ENCODE measurements around the gene PTPN14.

Gene PTPN14

DNA sequence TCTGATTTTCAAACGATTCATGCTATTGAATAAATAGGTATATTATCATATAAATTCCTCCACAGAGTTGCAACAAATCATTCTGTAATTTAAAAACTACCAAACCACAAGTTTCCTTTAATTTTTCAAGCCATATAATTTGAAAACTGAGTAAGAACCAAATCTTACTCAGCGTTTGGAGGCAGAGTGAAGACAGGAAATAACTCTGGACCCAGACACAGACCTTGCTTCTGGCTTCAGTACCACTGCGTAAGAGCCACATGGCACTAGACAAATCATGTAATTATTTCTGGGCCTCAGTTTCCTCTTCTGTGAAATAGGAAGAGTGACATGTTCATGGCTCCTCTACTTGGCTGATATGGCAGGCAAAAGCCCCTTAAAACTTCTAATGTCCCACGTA is 188.0 kb downstream of the PTPN14 start:
- Histone ChIP-seq H3K4me3 (ENCODE audit: low read length in 2 of 2) (no peak overlapping the region), H3K27ac (ENCODE audit: low read length) (no peak overlapping the region), H3K27me3 (ENCODE audit: control insufficient read depth in 1 of 2, insufficient read depth in 2 of 2, low read length in 2 of 2) (no peaks in the 10 kb centered on the region), H3K36me3 (ENCODE audit: control insufficient read depth in 2 of 2, insufficient read depth in 2 of 2, low read length in 2 of 2) (peaks cover 31 to 39% of the 10 kb centered on the region in 2 donors), H3K9me3 (ENCODE audit: control insufficient read depth in 2 of 2, low read length in 2 of 2) (no peaks in the 10 kb centered on the region), H3K4me1 (ENCODE audit: control insufficient read depth, insufficient read depth, low read length) (no peaks in the 10 kb centered on the region), H3K9ac (ENCODE audit: low read length in 2 of 2) (no peak overlapping the region)

DNA sequence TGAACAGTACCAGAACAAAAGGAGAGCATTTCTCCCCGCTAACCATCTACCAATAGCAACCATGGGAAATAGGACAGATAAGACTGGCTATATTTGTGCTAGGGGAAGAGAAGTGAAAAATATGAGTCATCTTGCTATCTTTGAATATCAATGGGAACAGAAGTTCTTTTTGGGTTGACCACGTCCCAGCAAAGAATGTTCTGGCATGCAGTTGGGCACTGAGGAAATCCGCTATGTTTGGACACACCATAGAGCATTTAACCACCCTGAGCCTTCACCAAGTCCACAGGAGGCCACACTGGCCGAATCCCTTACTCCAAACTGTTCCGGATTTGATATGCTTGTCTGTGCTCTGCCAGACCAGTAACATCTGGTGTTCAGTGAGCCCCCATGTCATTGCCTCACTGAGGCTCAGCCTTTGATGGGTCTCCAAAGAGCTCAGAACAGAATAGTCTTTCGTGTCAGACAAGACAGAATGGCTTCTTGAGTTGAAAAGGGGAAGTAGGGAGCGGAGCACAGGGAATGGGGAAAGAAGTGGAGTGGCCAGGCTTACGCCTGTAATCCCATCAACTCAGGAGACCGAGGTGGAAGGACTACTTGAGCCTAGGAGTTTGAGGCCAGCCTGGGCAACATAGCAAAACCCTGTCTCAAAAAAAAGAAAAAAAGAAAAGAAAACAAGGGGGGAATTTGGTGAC is 189.1 kb downstream of the PTPN14 start:
- Histone ChIP-seq H3K9ac (ENCODE audit: low read length in 2 of 2) (no peak overlapping the region), H3K4me1 (ENCODE audit: control insufficient read depth, insufficient read depth, low read length) (no peaks in the 10 kb centered on the region), H3K9me3 (ENCODE audit: control insufficient read depth in 2 of 2, low read length in 2 of 2) (no peaks in the 10 kb centered on the region), H3K27me3 (ENCODE audit: control insufficient read depth in 1 of 2, insufficient read depth in 2 of 2, low read length in 2 of 2) (no peaks in the 10 kb centered on the region), H3K27ac (ENCODE audit: low read length) (no peak overlapping the region), H3K36me3 (ENCODE audit: control insufficient read depth in 2 of 2, insufficient read depth in 2 of 2, low read length in 2 of 2) (peaks cover 30 to 35% of the 10 kb centered on the region in 2 donors), H3K4me3 (ENCODE audit: low read length in 2 of 2) (no peak overlapping the region)

DNA sequence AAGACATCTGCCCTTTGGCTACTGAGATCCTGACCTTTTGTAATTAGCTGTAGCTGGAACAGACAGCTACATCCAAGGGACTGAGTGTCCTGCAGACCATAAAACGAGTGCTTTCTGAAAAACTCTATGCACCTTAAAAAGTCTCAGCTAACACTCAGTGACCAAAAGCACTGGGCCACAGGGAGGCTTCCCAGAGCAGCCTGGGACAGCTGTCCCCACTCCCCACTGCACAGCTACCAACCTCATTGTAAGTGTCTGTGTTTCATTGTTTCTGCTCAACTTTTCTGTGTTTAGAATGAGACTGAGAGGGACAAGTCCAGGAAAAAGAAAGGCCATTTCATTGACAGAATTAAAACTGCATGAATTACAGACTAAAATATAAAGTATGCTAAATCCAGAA is 189.8 kb downstream of the PTPN14 start:
- Histone ChIP-seq H3K4me3 (ENCODE audit: low read length in 2 of 2) (no peak overlapping the region), H3K9ac (ENCODE audit: low read length in 2 of 2) (no peak overlapping the region), H3K27ac (ENCODE audit: low read length) (no peak overlapping the region), H3K36me3 (ENCODE audit: control insufficient read depth in 2 of 2, insufficient read depth in 2 of 2, low read length in 2 of 2) (peaks cover 35% of the 10 kb centered on the region in 2 donors), H3K4me1 (ENCODE audit: control insufficient read depth, insufficient read depth, low read length) (no peaks in the 10 kb centered on the region), H3K9me3 (ENCODE audit: control insufficient read depth in 2 of 2, low read length in 2 of 2) (no peaks in the 10 kb centered on the region), H3K27me3 (ENCODE audit: control insufficient read depth in 1 of 2, insufficient read depth in 2 of 2, low read length in 2 of 2) (no peaks in the 10 kb centered on the region)

DNA sequence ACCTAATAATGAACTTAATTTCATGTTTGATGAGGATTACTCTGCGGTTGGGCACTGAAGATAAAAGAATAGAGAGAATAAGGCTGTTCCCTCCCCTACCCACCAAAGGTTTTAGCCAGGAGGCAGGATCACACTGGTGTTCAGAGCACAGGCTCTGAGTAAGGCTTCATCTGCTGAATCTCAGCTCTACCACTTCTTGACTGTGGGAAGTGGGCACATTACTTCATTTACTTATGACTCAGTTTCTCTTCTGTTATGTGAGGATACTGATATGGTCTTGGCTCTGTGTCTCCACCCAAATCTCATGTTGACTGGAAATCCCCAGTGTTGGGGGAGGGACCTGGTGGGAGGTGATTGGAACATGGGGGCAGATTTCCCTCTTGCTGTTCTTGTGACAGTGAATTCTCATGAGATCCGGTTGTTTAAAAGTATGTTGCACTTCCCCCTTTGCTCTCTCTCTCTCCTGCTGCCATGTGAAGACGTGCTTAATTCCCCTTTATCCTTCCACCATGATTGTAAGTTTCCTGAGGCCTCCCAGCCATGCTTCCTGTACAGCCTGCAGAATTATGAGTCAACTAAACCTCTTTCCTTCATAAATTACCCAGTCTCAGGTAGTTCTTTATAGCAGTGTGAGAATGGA is 190.8 kb downstream of the PTPN14 start:
- Histone ChIP-seq H3K9me3 (ENCODE audit: control insufficient read depth in 2 of 2, low read length in 2 of 2) (no peaks in the 10 kb centered on the region), H3K27me3 (ENCODE audit: control insufficient read depth in 1 of 2, insufficient read depth in 2 of 2, low read length in 2 of 2) (no peaks in the 10 kb centered on the region), H3K4me3 (ENCODE audit: low read length in 2 of 2) (no peak overlapping the region), H3K4me1 (ENCODE audit: control insufficient read depth, insufficient read depth, low read length) (no peaks in the 10 kb centered on the region), H3K9ac (ENCODE audit: low read length in 2 of 2) (no peak overlapping the region), H3K27ac (ENCODE audit: low read length) (no peak overlapping the region), H3K36me3 (ENCODE audit: control insufficient read depth in 2 of 2, insufficient read depth in 2 of 2, low read length in 2 of 2) (peaks cover 38 to 40% of the 10 kb centered on the region in 2 donors)

DNA sequence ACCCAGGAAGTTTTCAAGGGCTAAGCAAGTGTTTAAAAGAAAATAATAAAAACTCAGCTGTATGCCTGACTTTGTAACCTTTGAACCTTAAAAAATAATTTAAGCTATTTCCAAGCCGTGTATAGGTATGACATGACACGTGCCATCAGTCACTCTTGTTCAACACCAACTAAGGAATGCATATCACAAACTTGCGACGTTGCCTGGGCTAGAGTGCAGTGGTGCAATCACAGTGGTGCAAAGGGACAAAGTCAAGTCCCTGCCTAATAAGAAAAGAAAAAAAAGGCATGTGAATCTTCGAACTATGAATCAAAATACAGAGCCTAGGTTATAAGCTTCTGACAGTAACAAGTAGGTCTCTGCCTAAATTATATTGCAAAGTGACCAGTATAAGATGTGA is 191.3 kb downstream of the PTPN14 start:
- Histone ChIP-seq H3K36me3 (ENCODE audit: control insufficient read depth in 2 of 2, insufficient read depth in 2 of 2, low read length in 2 of 2) (peaks cover 38 to 40% of the 10 kb centered on the region in 2 donors), H3K27ac (ENCODE audit: low read length) (no peak overlapping the region), H3K9ac (ENCODE audit: low read length in 2 of 2) (no peak overlapping the region), H3K4me3 (ENCODE audit: low read length in 2 of 2) (no peak overlapping the region), H3K9me3 (ENCODE audit: control insufficient read depth in 2 of 2, low read length in 2 of 2) (no peaks in the 10 kb centered on the region), H3K4me1 (ENCODE audit: control insufficient read depth, insufficient read depth, low read length) (no peaks in the 10 kb centered on the region), H3K27me3 (ENCODE audit: control insufficient read depth in 1 of 2, insufficient read depth in 2 of 2, low read length in 2 of 2) (no peaks in the 10 kb centered on the region)

DNA sequence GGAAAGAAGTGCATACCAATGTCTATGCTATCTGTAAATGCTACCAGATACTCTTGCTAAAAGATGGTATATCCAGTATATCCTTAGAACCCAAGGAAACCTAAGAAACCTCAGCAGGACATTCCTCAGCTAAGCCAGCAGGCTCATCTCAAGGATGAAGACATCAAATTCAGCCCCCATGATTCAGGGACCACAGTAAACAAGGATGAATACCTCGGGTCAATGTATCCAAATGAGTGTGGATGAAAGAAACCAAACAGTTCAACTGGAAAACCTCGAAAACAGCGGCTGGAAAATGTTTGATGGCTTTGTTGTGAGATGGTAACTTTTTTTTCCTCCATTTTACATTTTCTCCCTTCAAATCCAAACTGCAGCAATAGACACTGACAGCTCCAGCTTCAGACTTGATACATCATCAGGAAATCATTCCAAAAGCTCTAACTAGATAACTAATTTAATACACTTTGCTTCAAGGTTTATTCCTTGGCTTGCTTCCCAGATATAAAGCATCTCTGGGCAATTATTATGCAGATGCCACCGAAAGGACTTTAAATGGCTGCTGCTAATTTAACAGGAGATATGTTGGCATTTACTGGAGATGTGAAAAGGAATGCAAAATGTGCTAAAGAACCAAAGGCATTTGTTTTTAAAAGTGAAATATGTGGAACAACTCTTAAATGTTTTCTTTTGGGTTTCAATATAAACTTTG is 196.8 kb downstream of the PTPN14 start:
- Histone ChIP-seq H3K9ac (ENCODE audit: low read length in 2 of 2) (no peak overlapping the region), H3K36me3 (ENCODE audit: control insufficient read depth in 2 of 2, insufficient read depth in 2 of 2, low read length in 2 of 2) (peaks cover 7 to 19% of the 10 kb centered on the region in 2 donors), H3K4me3 (ENCODE audit: low read length in 2 of 2) (no peak overlapping the region), H3K9me3 (ENCODE audit: control insufficient read depth in 2 of 2, low read length in 2 of 2) (no peaks in the 10 kb centered on the region), H3K4me1 (ENCODE audit: control insufficient read depth, insufficient read depth, low read length) (no peaks in the 10 kb centered on the region), H3K27ac (ENCODE audit: low read length) (no peak overlapping the region), H3K27me3 (ENCODE audit: control insufficient read depth in 1 of 2, insufficient read depth in 2 of 2, low read length in 2 of 2) (no peaks in the 10 kb centered on the region)

DNA sequence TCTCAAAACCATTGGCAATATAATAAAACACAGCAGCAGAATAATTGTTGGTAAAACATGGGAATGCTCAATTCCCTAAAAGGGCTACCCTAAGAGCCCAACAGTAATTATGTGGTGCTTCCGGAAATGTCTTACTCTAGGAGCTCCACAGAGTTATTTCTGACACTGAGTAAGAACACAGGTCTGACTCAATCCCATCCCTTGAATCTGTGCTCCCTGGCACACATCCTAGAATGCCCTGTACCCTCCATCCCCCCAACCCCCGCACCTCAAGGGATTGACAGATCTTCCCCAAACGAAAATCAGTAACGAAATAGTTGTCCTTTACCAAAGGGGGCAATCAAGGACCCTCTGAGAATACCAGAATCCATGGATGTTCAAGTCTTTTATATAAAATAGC is 198.6 kb downstream of the PTPN14 start:
- Histone ChIP-seq H3K27ac (ENCODE audit: low read length) (no peak overlapping the region), H3K36me3 (ENCODE audit: control insufficient read depth in 2 of 2, insufficient read depth in 2 of 2, low read length in 2 of 2) (peaks cover 7 to 17% of the 10 kb centered on the region in 2 donors), H3K9me3 (ENCODE audit: control insufficient read depth in 2 of 2, low read length in 2 of 2) (no peaks in the 10 kb centered on the region), H3K4me1 (ENCODE audit: control insufficient read depth, insufficient read depth, low read length) (no peaks in the 10 kb centered on the region), H3K27me3 (ENCODE audit: control insufficient read depth in 1 of 2, insufficient read depth in 2 of 2, low read length in 2 of 2) (no peaks in the 10 kb centered on the region), H3K4me3 (ENCODE audit: low read length in 2 of 2) (no peak overlapping the region), H3K9ac (ENCODE audit: low read length in 2 of 2) (no peak overlapping the region)

DNA sequence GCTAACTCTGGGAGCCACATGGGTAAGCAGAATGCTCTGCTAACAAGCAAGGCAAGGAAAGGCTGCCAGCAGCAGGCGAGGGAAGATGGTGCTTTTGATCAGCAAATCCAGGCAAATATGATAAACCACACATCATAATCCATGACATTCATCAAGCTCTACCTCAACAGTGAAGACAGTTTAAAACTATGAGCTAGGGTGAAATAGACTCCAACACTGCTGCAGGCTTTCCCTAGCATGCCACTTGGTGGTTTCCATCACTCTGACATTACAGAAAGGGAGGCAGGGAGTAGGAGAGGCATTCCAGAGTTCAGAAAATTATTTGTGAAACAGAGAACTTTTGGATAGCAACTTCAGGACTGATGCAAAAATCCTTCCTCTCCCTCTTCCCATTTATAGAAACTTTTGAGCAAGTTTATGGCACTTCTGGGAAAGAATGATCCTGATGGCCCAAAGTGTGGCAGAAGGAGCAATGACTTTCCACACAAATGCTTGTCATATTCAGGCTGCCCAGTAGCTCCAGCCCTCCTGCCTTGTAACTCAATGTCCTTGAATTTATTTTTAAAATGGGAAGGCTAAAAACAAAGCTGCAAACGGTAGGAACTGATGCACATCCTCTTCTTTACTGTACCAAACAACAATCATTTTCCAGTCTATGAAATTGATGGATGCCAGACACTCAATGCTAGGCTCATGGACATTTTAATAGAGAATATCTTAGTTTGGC is 199.7 kb downstream of the PTPN14 start:
- no peaks in the 10 kb centered on the region for H3K9me3 ChIP-seq (ENCODE audit: control insufficient read depth in 2 of 2, low read length in 2 of 2)
- peaks cover 3 to 11% of the 10 kb centered on the region in 2 donors for H3K36me3 ChIP-seq (ENCODE audit: control insufficient read depth in 2 of 2, insufficient read depth in 2 of 2, low read length in 2 of 2)
- no peaks in the 10 kb centered on the region for H3K4me1 ChIP-seq (ENCODE audit: control insufficient read depth, insufficient read depth, low read length)
- no peaks in the 10 kb centered on the region for H3K27me3 ChIP-seq (ENCODE audit: control insufficient read depth in 1 of 2, insufficient read depth in 2 of 2, low read length in 2 of 2)
- H3K27ac ChIP-seq (ENCODE audit: low read length), result no peak overlapping the region
- H3K9ac ChIP-seq (ENCODE audit: low read length in 2 of 2), result no peak overlapping the region
- H3K4me3 ChIP-seq (ENCODE audit: low read length in 2 of 2), result no peak overlapping the region

DNA sequence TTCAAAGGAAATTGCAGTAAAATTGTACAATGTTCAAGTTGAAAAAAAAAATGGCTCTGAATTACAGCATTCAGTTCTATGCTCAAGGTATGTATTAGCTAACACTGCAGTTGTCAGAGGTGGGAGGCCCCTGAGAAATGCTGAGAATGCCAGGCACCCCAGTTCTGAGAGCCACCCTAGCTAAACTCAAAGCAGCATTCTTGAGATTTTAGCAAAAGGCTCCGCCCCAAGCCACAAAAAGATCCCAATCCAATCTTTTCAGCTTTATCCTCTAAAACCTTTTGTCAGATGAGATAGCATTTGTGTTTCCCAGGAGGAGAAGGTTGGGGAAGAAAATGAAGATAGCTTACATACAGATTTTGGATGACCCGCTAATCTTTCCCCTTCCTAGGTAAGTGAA is 201.6 kb downstream of the PTPN14 start:
- no peaks in the 10 kb centered on the region for H3K27me3 ChIP-seq (ENCODE audit: control insufficient read depth in 1 of 2, insufficient read depth in 2 of 2, low read length in 2 of 2)
- H3K27ac ChIP-seq (ENCODE audit: low read length), result no peak overlapping the region
- no peak overlapping the region for H3K4me3 ChIP-seq (ENCODE audit: low read length in 2 of 2)
- peaks cover 0 to 8% of the 10 kb centered on the region in 2 donors for H3K36me3 ChIP-seq (ENCODE audit: control insufficient read depth in 2 of 2, insufficient read depth in 2 of 2, low read length in 2 of 2)
- no peaks in the 10 kb centered on the region for H3K4me1 ChIP-seq (ENCODE audit: control insufficient read depth, insufficient read depth, low read length)
- no peaks in the 10 kb centered on the region for H3K9me3 ChIP-seq (ENCODE audit: control insufficient read depth in 2 of 2, low read length in 2 of 2)
- no peak overlapping the region for H3K9ac ChIP-seq (ENCODE audit: low read length in 2 of 2)

DNA sequence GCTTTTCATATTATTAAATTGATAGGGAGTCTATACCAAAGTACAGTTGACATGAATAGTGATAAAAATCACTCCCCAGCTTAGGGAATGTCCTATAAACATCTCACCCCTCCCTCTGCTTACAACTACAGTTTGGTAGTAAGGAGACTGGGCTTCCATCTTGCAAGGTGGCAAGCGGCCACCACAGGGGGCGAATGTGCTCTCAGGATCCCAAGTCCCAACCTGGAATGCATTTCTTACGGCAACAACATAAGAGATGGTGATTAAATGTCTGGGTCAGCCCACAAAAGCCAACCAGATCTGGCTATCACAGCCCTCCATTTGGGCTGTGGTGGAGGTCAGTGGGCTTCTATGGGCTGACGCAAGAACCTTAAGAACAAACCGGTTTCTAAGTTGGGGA is 202.4 kb downstream of the PTPN14 start:
- no peak overlapping the region for H3K27ac ChIP-seq (ENCODE audit: low read length)
- no peaks in the 10 kb centered on the region for H3K4me1 ChIP-seq (ENCODE audit: control insufficient read depth, insufficient read depth, low read length)
- no peaks in the 10 kb centered on the region for H3K9me3 ChIP-seq (ENCODE audit: control insufficient read depth in 2 of 2, low read length in 2 of 2)
- H3K27me3 ChIP-seq (ENCODE audit: control insufficient read depth in 1 of 2, insufficient read depth in 2 of 2, low read length in 2 of 2), result no peaks in the 10 kb centered on the region
- no peak overlapping the region for H3K4me3 ChIP-seq (ENCODE audit: low read length in 2 of 2)
- peaks cover 0 to 8% of the 10 kb centered on the region in 2 donors for H3K36me3 ChIP-seq (ENCODE audit: control insufficient read depth in 2 of 2, insufficient read depth in 2 of 2, low read length in 2 of 2)
- H3K9ac ChIP-seq (ENCODE audit: low read length in 2 of 2), result no peak overlapping the region
